Stimulated activated CD8-positive, alpha-beta memory T cell treated with anti-CD3 and anti-CD28 coated beads, Interleukin-12 subunit alpha, Interleukin-12 subunit beta, amount 100 ng/mL, for 4 hours (primary cell): ENCODE data around the gene BLTP1.
"Not testable (repeated sequence)": the region's sequence is repeated elsewhere in the genome, so short reads cannot be mapped to it uniquely, and the experiment has no call there.

ENCODE experiments used
- DNase-seq: peaks from one replicate; pipeline ENCODE4 v3.0.0-alpha.2; 2020; ENCODE audit warnings: low read depth

Gene BLTP1, protein sequence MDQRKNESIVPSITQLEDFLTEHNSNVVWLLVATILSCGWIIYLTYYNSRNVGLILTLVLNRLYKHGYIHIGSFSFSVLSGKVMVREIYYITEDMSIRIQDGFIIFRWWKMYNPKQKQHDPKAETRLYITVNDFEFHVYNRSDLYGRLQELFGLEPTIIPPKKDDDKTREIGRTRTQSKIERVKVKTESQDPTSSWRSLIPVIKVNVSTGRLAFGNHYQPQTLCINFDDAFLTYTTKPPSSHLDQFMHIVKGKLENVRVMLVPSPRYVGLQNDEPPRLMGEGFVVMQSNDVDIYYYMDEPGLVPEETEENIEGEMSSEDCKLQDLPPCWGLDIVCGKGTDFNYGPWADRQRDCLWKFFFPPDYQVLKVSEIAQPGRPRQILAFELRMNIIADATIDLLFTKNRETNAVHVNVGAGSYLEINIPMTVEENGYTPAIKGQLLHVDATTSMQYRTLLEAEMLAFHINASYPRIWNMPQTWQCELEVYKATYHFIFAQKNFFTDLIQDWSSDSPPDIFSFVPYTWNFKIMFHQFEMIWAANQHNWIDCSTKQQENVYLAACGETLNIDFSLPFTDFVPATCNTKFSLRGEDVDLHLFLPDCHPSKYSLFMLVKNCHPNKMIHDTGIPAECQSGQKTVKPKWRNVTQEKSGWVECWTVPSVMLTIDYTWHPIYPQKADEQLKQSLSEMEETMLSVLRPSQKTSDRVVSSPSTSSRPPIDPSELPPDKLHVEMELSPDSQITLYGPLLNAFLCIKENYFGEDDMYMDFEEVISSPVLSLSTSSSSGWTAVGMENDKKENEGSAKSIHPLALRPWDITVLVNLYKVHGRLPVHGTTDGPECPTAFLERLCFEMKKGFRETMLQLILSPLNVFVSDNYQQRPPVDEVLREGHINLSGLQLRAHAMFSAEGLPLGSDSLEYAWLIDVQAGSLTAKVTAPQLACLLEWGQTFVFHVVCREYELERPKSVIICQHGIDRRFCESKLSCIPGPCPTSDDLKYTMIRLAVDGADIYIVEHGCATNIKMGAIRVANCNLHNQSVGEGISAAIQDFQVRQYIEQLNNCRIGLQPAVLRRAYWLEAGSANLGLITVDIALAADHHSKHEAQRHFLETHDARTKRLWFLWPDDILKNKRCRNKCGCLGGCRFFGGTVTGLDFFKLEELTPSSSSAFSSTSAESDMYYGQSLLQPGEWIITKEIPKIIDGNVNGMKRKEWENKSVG (N-terminal part only)

DNA sequence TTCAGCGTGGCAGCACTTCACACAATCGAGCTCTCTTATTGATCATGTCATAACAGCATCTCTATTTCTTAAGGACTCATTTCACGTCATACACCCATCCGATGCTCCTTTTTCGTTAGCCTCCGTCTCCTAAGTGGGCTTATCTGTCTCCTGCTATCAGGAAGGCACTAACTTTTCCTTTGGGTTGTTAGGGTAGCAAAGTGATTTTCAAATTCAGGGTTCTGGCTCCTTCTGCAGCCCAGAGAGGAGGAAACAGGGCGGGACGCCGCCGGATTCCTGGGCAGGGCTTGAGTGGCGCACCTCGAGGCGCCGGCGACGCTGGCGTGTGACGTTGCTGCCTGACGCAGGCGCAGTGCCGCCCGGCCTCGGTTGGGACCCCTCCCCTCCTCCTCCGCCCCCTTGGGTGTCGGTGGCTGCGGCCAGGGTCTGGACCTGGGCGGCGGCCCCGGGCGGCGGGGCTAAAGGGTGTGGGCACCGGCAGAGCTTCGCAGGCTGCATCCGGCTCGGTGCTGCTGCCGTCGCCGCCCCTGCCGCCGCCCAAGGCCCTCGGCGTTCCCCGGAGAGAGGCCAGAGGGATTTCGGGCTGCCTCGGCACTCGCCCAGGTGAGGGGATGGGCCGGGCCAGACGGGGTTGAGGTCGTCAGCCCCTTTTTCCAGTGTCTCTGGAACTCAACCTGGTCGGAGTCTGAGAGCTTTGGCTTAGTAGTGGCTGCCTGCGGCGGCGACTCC is at the start of gene BLTP1:
Gene BLTP1 (plus strand): TSS at position 350 of the 729 bp plus-strand sequence. CDS start 18,317 bp downstream, outside the sequence.
- peak; percentile 81 for DNase-seq

DNA sequence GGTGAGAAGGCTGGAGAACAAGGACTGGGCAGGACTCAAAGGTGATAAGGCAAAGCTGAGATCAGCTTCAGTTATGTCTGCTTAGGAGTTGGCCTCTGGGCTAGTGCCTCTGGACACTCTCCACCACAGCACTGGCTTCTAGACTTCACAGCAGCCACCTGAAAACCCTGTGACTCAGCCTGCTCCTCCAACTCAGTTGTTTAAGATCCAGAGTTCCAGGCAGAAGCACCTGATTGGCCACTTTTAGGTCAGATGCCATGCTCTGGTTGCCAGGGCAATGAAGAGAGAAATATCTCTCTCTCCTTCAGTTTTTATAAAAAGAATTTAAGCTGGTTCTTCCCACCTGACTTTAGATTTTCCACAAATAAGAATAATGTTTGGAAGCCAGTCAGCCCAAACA is 47.9 kb upstream of the BLTP1 start:
- no peak for DNase-seq

DNA sequence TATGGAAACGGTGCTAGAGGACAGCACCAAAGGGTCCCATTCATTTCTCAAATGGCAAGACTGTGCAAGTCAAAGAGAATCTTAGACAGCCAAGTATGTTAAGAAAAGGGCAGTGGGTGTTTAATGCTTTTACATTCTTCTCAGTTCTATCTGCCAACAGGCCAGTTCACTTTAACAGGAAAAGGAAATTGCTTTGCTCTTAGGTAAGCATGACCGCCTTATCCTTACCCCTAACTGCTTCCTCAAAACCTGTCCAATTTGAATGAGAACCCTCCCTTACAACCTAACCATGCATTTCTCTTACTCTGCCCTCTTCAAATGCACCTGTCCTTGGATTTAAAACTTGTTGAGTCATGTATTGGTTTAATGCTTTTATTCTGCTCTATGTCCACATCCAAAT is 44.5 kb upstream of the BLTP1 start:
- no peak for DNase-seq

DNA sequence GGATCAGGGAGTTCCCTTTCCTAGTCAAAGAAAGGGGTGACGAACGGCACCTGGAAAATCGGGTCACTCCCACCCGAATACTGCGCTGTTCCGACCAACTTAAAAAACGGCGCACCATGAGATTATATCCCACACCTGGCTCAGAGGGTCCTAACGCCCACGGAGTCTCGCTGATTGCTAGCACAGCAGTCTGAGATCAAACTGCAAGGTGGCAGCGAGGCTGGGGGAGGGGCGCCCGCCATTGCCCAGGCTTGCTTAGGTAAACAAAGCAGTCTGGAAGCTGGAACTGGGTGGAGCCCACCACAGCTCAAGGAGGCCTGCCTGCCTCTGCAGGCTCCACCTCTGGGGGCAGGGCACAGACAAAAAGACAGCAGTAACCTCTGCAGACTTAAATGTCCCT is 41.8 kb upstream of the BLTP1 start:
- DNase-seq: not testable (repeated sequence)

DNA sequence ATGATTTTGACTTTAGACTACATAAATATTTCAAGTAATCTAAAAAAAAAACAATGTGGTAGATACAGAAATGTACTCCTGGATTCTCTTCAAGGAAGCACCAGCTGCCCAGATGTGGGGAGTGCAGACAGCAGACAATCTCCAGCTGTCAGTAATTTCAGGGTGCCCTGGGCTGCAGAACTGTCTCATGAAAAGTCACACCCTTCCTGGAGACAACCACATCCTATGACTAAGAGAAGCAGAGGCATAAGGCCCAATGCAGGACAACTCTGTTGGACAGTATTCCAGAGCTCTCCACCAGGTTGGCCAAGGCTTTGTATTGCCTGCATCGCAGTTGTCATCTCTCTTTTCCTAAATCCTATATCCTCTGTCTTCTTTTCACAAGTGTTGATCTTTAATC is 34.4 kb upstream of the BLTP1 start:
- DNase-seq: no peak

DNA sequence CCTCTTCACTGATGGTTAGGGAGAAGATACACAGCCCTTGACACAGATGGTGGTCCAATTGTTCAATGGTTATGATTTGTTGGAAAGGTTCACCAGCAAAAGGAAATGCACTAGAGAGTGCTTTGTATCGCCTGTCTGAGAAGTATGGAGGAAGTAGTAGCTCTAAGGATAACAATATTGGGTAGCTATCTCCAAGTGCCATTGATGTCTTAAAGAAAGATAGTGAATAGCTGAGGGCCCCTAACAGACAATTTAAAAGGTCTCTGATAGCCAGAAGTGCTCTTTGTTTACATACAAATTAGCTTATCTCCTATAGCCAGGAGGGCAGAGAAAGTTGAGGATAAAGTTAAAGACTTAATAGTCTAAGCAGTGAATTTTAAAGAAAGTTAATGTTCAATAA is 33.9 kb upstream of the BLTP1 start:
- no peak for DNase-seq

DNA sequence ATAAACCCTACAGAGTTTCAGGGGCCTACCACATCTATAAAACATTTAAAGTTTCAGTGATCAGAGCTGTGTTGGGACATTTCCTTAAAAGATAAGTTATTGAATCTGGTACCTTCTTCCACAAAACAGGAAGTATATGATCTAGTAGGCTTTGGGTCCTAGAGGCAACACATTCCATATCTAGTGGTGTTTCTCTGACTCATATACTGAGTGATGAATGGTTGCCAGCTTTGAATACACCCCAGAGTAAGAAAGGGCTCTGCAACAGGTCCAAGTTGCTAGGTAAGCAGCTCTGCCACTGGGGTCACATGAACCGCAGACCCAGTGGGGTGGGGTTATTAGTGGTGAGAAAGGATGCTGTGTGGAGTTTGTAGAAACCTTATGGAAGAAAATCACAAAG is 32.4 kb upstream of the BLTP1 start:
- DNase-seq: no peak

DNA sequence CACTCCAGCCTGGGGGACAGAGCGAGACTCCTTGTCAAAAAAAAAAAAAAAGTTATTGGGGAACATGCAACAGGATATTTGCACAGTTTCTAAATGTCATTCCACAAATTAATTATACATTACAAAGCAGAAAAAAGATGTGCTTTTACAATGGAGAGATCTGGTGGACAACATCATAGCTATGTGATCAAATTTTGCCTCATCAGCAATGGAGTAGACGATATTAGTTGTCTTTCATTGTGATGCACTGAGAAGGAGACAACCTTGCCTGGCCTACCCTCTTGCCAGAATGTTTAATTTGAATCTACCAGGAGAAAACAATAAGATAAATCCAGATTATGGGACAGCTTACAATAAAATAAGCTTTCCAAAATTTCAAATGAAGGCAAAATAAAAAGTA is 30.5 kb upstream of the BLTP1 start:
- DNase-seq: no peak

DNA sequence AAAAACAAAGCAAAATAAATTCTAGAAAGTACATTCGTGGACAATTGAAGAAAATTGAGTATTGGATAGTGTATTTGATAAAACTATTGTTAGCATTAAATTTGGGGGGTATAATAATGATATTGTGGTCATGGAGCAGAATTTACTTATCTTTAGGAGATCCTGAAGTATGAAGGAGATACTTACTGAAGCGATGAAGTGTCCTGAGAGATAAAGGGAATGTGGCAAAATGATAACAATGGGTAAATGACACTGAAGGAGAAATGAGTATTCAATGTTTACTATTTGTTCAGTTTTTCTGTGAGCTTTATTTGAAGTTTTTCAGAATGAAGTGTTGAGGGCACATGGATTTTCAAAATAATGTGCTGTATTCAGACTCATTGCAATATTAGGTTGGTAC is 30.0 kb upstream of the BLTP1 start:
- DNase-seq: no peak

DNA sequence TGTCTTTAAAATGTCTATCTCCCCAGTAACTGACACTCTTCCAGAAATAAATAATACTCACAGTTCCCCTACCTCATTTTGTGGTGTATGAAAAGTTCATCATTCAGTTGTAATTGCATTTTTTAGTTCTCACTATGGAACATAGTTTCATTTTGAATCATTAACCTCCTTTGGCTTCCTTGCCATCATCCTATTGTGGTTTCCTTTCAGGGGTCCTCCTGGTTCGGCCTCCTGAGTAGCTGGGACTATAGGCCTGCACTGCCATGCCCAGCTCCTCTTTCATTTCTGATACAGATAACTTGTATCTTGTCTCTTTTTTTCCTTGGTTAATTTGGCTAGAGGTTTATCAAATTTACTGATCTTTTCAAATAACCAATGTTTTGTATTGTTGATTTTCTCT is 23.1 kb upstream of the BLTP1 start:
- no peak for DNase-seq

DNA sequence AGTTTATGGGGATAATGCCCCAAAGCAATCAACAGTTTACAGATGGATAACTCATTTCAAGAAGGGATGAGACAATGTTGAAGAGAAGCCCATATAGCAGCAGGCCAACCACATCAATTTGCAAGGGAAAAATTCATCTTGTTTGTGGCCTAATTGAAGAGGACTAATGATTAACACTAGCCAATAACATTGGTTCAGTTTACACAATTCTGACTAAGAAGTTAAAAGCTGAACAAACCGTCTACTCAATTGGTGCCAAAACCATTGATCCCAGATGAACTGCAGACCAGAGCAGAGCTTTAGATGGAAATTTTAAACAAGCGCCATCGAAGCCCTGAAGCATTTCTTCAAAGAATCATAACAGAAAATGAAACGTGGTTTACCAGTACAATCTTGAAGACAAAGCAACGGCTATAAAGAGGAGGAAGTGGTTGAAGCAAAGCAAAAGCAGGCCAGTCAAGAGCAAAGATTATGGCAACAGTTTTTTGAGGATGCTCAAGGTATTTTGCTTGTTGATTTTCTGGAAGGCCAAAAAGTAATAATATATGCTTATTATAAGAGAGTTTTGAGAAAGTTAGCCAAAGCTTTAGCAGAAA is 20.5 kb upstream of the BLTP1 start:
- no peak for DNase-seq

DNA sequence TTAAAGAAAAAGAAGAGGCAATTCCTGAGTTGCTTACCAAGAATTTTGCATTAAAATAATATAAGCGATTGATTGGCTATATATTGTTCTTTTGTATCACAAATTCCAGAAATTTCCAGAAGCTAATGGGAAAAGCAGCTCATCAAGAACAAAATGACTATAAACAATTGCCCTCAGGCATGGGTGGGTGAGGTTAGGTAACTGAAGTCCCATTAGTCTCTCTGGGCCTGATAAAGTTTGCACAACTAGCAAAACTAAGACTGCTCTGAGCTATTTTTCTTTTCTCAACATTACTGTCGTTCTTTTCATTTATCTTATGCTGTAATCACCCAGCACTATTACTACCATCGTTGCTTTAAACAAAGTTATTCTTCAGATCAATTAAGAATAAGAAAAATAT is 19.2 kb upstream of the BLTP1 start:
- DNase-seq: no peak

DNA sequence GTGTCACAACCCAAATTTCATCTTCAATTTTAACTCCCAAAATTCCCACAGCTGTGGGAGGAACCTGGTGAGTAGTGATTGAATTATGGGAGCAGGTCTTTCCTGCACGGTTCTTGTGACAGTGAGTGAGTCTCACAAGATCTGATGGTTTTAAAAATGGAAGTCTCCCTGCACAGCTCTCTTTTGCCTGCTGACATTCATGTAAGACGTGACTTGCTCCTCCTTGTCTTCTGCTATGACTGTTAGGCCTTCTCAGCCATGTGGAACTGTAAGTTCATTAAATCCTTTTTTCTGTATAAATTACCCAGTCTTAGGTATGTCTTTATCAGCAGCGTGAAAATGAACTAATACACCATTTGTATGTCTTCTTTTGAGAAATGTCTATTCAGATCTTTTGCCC is 13.0 kb upstream of the BLTP1 start:
- no peak for DNase-seq

DNA sequence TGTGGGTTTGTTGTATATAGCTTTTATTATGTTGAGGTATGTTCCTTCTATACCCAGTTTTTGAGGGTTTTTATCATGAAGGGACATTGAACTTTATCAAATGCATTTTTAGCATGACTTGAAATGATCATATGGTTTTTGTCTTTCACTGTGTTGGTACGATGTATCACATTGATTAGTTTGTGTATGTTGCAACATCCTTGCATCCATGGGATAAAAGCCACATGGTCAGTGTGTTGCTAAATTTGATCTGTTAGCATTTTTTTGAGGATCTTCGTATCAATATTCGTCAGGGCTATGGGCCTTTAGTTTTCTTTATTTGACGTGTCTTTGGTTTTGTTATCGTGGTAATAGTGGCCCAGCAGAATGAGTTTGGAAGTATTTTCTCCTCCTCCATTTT is 11.3 kb upstream of the BLTP1 start:
- DNase-seq: no peak

DNA sequence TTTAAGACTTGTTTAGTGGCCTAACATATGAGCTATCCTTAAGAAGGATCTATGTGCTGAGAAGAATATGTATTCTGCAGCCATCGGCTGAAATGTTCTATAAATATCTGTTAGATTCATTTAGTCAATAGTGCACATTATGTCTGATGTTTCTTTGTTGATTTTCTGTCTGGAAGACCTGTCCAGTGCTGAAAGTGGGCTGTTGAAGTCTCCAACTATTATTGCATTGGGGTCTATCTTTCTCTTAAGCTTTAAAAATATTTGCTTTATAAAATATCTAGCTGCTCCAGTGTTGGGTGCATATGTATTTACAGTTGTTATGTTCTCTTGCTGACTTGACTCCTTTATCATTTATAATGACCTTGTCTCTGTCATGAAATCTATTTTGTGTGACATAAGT is 9.4 kb upstream of the BLTP1 start:
- no peak for DNase-seq

DNA sequence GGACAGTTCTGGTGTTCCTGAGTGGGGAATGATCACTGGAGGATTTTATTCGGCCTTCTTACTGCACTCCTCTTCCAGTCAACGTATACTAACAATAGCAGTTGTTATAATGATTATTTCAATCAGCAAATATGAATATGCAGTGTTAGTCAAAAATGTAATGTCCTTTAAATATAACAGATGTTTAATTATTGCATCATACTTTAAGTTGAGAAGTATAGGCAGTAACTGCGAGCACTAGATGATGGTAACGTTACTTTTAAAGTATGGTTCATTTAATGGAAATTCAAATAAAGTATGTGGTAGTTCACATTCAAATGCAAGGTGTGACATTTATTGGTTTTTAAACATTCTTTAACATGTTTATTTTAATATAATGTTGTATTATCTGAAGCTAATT is 5.5 kb upstream of the BLTP1 start:
- DNase-seq: no peak

DNA sequence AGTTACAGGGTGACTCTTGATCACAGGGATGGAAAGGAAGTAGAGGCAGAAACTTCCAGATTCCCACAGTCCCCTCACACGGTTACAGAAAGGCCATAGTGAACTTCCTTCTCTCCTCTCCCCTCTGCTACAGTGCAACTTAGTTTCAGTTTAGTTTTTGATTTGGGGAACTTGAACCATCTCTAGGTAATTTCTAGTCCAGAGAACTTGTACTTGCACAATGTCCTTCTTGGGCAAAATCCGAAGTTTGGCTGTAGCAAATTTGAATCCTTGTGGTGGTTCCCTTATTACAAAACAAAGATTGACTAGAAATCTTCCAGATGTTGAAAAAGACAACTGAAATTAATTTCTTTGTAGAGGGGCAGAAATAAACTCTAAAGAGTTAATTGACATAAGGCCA is 1.2 kb upstream of the BLTP1 start:
- DNase-seq: no peak

DNA sequence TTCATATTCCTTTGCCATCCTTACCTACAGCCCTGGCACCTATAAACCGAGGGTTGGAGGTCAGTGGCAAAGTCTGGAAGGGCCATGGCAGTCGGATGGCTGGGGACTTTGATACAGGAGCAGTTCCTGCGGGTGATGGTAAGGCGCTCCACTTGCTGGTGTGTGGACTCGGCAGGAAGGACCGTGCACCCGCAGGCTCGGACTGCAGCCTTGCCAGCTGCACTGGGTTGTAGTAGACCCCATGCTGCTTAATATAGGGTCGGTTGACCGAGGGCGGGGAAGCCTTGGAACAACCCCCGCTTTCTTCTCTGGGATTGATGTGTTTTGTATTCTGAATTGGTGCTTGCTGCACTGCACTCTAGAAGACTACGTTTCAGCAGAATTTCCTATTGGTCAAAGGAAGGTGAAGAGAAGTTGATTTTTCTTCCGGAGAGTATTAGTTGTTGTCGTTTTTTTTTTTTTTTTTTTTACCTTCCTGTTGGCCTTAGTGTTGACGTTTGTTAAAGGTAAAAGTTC is 638 bp downstream of the BLTP1 start:
- DNase-seq: peak; percentile 9

DNA sequence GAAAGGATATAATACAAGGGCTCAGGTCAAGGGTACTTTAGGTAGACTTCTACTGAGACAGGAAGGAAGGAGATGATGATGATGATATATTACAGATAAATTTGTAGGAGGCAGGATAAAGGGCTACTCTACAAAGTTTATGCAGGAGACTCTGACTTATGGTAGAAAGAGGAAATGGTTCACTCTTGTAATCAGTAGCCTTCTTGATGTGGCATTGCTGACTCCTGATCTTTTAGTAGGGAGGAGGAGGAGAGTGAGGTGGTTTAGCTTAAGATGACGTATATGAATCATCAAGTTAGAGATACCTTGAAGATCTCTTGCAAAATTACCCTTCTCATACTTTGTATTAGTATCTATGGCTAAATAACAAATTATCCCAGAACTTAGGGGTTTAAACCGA is 4.7 kb downstream of the BLTP1 start:
- no peak for DNase-seq

DNA sequence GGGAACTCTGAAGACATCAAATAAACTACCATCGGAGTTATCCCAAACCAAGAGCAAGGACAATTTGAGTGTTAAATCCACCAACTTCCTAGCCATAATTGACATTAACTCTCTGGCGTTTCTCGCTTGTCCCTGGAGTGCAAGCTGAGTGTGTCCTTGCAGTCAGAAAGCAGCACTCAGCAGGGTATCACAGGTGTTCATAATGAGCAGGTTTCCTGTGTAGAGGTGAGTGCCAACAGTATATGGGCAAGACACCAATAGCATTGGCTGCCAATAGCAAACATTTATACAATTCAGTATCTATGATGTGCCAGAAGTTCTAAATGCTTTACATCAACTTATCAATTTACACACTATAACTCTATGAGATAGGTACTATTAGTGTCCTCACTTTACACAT is 11.2 kb downstream of the BLTP1 start:
- DNase-seq: no peak

DNA sequence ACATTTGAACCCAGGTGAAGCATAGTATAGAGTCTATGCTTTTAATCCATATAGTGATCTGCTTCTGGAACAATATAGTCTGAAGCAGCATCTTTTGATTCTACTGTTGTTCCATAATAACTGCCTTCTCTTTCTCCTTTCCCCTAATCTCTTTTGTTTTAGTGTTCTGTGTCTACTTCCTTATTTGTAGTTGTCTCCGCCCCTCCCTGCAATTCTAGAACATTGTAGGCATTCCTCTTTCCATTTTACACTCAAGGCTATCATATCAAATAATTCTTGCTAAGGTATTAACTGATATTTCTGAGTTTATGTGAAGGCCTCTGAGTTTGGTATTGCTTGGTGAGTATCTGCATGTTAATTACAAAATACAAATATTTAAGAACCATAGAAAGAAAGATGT is 11.6 kb downstream of the BLTP1 start:
- no peak for DNase-seq
